Measurements from ENCODE around the gene FBXL3.

- no peak for TF ChIP-seq CTCF (conservative IDR thresholded peaks at IDR 0.05; ENCODE audit: low read depth, low read length)
- TF ChIP-seq EZH2 (IDR thresholded peaks at IDR 0.05; ENCODE audit: borderline replicate concordance, low read depth, low read length, poor library complexity, severe bottlenecking): no peak
Measured at GRCh38 chr13:77016251-77016812, 10.6 kb downstream of the FBXL3 start.
